HFF-Myc (cell line): ENCODE measurements around the gene SNN.

ENCODE experiments used
- DNase-seq: peaks from one replicate; pipeline ENCODE4 v3.0.0-alpha.2; 2011; ENCODE audit warnings: low read depth; ENCODE audit errors: extremely low read depth
- H3K4me3 ChIP-seq: replicated peaks from 2 replicates; pipeline ENCODE4 v1.5.1; 2011; ENCODE audit warnings: low read depth, mild to moderate bottlenecking, control low read depth, low read length
- CTCF ChIP-seq: IDR thresholded peaks from 2 replicates; pipeline ENCODE4 v1.5.1; 2012; ENCODE audit warnings: mild to moderate bottlenecking, low read depth, low read length, control low read depth; ENCODE audit errors: missing control alignments

Gene SNN

GRCh38 chr16:11667221-11667823, 933 bp upstream of the SNN start:
- DNase-seq, result no peak
- no peak overlapping the region for H3K4me3 ChIP-seq
- no peak for TF ChIP-seq CTCF

GRCh38 chr16:11668623-11669379, 546 bp downstream of the SNN start:
- TF ChIP-seq CTCF, result no peak
- no peak for DNase-seq
- peak overlapping the region; percentile 58 for H3K4me3 ChIP-seq

GRCh38 chr16:11669380-11670146, 1.3 kb downstream of the SNN start:
- no peak for TF ChIP-seq CTCF
- DNase-seq, result no peak
- H3K4me3 ChIP-seq, result peak overlapping the region; percentile 58

- no peak overlapping the region for H3K4me3 ChIP-seq
- no peak for DNase-seq
- no peak for TF ChIP-seq CTCF
Measured at GRCh38 chr16:11670171-11671131, 2.2 kb downstream of the SNN start.

- TF ChIP-seq CTCF, result no peak
- H3K4me3 ChIP-seq, result no peak overlapping the region
- no peak for DNase-seq
Measured at GRCh38 chr16:11671271-11671670, 3.0 kb downstream of the SNN start.

- DNase-seq, result no peak
- no peak for TF ChIP-seq CTCF
- H3K4me3 ChIP-seq, result no peak overlapping the region
Measured at GRCh38 chr16:11671676-11672075, 3.4 kb downstream of the SNN start.
